Measurements from ENCODE around the gene VOPP1.
"Not testable (repeated sequence)": the region's sequence is repeated elsewhere in the genome, so short reads cannot be mapped to it uniquely, and the experiment has no call there.

Gene VOPP1

GRCh38 chr7:55484834-55485233, 87.5 kb downstream of the VOPP1 start:
- no peak for ATAC-seq

DNA sequence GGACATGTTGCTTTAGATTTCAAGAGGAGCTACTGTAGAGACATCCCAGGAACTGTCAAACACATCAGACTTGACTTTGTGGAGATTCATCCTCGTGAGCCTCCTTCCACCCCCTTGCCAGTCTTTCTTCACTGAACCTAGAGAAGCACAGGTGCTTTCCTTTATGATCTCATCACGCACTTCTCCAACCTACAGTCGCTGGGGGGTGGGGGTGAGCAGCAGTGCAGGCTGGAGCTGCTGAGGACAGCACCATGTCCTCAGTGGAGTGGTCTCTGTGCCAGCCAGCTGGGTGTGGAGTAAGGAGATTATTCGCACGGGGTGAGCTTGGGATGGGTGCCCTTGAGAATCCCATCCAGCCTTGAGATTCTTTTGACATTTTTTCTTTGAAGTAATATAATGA, 88.1 kb downstream of the VOPP1 start:
- peak; percentile 56 to 64 for ATAC-seq

DNA sequence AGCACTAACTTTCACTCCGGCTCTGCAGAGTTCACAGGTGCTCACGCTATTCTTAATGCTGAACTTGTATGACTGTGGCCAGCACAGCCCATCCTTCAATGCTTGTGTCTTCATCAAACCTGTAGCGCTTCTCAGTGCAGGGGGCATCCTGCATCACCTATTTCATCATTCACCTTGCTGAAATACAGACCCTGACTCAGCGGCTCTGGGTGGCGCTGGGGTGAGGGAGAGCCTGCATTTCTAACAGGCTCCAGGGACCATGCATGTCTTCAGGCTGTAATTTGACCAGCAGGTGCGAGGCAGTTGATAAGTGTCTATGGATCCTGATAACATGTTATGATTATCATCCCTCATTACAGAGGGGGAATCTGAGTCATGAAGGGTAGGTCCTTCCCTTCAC, 89.3 kb downstream of the VOPP1 start:
- ATAC-seq = peak in 1 of 2 donors; percentile 22

DNA sequence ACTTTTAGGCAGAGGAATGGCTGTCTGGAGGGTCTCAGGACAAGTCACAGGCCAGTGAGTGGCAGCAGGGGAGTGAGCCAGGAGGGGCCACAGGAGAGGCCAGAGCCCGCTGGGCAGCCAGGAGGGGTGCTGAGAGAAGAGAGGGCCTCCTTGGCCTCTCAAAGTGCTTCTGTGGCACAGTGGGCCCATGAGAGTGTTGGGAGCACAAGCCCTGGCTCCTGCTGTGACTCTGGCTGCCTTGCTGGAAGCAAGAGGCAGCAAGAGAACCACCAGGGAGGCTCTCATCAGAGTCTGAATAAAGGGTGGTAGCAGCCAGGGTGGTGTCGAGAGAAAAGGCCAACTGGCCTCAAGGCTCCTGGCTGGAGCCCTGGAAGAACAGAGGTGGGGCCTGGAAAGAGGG, 91.1 kb downstream of the VOPP1 start:
- ATAC-seq = no peak

DNA sequence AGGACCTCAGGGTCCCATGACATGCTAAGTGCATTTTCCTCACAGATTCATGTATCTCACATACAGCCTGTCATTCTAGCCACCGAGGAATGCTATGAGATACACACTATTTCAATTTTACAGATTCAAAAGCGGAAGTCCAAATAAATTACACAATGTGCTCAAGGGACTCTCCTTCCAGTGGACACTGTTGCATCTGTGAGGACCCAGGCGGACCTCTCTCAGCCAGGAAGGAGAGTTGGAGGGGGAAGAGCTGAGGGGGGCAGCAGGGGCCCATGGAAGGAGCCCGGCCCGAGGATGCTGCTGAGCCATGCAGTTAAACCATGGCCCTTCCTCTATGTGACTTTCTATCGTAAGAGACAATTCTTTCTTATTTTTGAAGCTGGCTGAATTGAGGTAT, 93.6 kb downstream of the VOPP1 start:
- ATAC-seq = no peak

DNA sequence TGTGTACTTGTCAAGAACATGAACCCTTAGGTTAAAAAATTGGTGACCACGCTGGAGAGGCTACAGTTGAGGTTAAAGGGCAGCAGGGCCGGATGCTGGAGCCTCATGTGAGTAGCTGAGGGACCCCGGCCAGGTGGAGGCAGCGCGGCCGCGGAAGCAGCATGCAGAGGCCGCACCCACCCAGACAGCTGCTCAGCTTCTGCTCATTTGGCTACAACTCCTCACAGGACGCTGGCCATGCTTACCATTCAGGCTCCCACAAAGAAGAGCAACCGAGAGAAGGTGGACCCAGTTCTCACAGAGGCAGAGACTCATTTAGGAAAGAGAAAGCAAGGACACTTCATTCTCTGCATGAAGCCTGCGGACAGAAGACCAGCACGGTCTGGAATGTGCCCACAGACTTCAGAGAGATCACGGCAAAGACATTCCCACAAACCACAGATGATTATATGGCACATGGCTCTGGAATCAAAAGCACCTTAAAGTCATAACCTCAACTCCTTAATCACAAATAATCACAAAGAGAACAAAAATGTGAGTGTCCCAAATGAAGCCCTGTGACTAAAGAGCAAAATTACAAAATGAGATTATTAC, 94.4 kb downstream of the VOPP1 start:
- no peak for ATAC-seq

- ATAC-seq = no peak
Measured at GRCh38 chr7:55476852-55477780, 95.2 kb downstream of the VOPP1 start.

- no peak for ATAC-seq
Measured at GRCh38 chr7:55475855-55476803, 96.2 kb downstream of the VOPP1 start.

- ATAC-seq = peak; percentile 27 to 34
Measured at GRCh38 chr7:55474944-55475854, 97.1 kb downstream of the VOPP1 start.

DNA sequence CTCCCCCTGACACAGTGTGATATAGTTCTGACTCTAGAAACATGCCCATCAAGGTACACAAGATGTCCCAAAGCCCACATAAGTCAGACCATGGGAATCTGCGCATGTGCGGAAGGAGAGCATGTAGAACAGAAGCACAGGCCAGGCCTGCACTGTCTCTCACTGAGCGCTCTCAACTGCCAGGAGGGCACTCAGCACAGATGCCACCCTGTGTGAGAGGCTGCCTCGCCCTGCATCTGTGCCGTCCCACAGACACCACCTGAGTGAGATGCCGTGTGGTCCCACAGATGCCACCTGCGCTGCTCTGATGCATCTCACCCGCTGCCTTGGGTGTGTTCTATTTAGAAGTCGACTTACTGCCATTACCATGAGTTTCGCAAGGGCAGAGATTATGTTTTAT, 98.4 kb downstream of the VOPP1 start:
- ATAC-seq = no peak

- ATAC-seq = peak in 1 of 2 donors; percentile 52
Measured at GRCh38 chr7:55472928-55473725, 99.2 kb downstream of the VOPP1 start.

- ATAC-seq = not testable (repeated sequence)
Measured at GRCh38 chr7:55472406-55472805, 99.9 kb downstream of the VOPP1 start.

DNA sequence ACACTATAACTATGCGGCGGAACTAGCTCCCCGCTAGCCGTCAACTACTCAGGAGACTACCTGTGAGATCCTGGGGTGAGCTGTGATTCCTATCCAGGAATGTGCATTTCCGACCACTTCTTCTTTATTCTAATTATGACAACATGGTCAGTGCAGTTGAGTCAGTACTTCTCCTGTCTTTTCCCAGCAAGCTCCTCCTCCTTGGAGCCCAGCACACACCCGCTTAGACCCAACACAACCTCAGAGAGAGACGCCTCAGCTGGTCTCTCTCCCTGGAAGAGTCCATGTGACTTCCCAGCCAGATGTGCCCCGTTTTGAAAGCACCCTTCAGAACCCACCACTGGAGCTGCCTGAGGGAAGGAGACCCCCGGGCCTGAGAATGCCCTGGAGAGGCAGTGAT, 100.7 kb downstream of the VOPP1 start:
- not testable (repeated sequence) for ATAC-seq

DNA sequence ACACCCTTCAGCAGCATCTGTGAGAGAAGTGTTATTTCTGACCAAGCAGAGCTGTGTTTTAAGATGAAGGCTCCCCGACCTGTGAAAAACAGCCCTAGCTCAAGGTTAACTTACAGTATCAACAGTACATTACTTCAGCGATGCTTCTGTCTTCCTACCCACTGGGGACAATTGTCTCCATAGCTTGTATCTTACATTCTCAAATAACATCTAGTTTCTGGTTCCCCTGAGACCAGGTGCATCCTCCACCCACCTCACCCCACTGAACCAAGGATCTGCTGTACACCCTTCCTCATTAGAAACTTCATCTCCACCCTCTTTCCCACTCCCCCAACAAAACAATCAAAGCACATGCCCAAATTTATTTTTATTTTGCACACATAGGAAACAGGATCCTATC, 102.0 kb downstream of the VOPP1 start:
- ATAC-seq = no peak

GRCh38 chr7:55469721-55470120, 102.6 kb downstream of the VOPP1 start:
- ATAC-seq = no peak

- peak; percentile 83 for ATAC-seq
Measured at GRCh38 chr7:55469271-55469681, 103.0 kb downstream of the VOPP1 start.

DNA sequence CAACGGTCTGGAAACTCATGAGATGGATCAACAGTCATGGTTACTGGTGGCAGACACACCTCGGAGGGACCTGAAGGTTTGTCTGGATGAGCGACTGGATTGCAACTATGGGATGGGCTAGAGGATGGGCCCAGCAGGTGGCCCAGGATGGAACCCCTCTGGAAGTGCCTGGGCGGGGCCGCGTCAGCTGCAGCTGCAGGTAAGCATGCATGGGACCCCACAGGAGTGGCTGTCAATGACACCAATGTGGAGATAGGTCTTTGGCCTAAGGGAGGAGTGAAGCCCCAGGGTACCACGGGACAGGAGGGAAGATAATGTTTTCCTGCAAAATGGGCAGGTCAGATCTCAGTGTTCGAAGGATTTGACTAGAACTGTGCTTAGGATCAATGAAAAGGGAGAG, 103.8 kb downstream of the VOPP1 start:
- no peak for ATAC-seq

GRCh38 chr7:55467047-55467593, 105.2 kb downstream of the VOPP1 start:
- ATAC-seq = no peak

DNA sequence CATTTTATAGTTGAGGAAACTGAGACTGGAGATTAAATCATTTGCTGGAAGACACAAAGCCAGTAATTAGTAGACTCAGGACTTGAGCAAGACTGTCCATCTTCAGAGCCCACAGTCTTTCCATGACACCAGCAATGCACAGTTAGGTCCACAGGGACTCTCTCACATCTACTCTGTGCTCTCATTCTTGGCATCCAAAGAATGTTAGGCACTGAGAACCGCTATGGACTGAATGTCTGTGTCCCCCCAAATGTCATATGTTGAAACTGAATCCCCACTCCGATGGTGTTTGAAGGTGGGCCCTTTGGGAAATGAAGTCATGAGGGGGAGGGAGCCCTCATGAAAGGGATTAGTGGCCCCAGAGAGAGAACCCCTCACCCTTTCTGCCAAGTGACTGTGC, 106.6 kb downstream of the VOPP1 start:
- ATAC-seq = no peak

DNA sequence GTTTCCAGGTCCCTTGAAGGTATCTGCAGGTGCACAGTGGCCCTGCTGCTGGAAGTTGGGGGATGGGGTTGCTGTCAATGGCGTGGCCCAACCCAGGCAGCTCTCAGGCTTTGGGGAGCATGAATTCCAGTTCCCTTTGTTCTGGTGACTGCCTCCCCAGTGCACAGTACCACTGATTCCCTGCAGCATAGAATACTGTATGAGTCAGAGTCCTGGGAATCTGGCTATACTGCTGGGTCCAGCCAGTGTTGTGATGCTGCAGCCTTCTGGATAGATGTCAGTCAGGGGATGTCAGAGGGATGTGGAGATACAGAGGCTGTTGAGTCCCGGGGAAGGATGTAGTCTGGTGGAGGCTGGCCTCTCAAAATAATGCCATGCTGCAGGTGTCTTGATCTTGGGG, 107.9 kb downstream of the VOPP1 start:
- ATAC-seq = no peak
